Esophagus mucosa (tissue), 1 donor: ENCODE data around the gene REEP3. TPM values are rescaled to one million over a fixed set of nuclear protein-coding genes. Genes with fewer than 3 reads are reported as not detected.
A peak's percentile ranks its signal among the peaks of the same experiment; 100 is the strongest.
"Not testable (repeated sequence)": the region's sequence is repeated elsewhere in the genome, so short reads cannot be mapped to it uniquely, and the experiment has no call there.

Source experiments
- ATAC-seq: fragments of 200-7000 bp; cut with Tn5 transposase; one replicate; pipeline ENCODE4 v1.9.1; 2020
- total RNA-seq: library from RNA; stranded (reverse); gene quantifications from one replicate; pipeline ENCODE4 v1.2.4, GENCODE V29; 2023
- donor health status: DM: yes; HTN: yes; CAD: no.

Gene REEP3, protein sequence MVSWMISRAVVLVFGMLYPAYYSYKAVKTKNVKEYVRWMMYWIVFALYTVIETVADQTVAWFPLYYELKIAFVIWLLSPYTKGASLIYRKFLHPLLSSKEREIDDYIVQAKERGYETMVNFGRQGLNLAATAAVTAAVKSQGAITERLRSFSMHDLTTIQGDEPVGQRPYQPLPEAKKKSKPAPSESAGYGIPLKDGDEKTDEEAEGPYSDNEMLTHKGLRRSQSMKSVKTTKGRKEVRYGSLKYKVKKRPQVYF
- 24.5 TPM for total RNA-seq

DNA sequence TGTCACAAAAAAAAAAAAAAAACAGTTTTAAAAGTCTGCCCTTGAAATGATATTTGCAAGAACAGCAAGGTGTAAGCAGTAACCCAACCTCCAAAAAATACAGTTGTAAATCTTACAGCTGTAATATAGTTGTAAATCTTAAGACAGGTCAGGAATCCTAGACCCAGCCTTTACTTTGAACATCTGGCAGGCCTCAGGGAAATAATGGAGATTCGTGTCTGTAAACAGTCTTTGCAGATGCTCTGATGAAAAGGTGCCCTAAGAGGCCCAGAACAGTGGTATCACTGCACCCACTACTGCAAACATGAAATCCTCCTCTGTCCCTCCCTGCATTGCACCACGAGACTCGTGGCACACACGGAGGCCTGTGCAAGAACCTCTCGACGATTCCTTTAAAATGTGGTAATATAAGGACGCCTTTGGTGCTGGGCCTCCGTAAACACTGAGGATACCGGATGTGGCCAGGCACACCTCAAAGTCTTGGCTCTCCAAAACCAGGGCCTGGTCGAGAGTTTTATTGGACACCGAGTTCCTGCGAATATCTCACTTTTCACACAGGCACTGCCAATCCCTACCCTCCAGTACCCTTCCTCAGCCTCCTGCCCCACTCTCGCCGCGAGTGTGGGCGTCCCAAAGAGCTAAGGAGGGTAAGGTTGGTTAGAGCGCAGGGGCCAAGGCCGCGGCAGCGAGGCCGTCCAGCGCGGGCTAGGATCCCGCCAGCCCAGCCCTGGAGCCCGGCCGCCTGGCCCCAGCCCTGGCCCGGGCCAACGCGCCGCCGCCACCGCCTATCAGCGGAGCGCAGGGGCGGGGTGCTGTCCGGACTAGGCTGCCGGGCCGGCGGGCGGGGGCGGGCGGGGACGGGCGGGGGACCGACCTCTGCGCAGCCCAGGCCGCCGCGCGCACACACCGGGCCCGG is at the start of gene REEP3:
Gene REEP3, plus strand, starts transcription at position 902 of the 916 bp plus-strand sequence. CDS start 145 bp downstream, outside the sequence.
- peak; percentile 92 for ATAC-seq

DNA sequence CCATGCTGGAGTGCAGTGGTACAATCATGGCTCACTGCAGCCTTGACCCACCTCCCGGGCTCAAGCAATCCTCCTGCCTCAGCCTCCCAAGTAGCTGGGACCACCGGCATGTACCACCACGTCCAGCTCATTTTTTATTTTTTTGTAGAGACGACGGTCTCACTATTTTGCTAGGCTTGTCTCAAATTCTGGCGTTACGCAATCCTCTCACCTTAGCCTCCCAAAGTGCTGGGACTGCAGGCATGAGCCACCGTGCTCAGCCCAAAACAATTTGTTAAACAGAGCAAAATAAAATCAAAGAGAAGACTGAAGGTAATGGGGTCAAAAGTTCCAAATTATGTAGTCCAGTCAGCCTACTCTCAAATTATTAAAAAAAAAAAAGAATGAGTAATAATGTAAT is 46.7 kb upstream of the REEP3 start:
- ATAC-seq = no peak

DNA sequence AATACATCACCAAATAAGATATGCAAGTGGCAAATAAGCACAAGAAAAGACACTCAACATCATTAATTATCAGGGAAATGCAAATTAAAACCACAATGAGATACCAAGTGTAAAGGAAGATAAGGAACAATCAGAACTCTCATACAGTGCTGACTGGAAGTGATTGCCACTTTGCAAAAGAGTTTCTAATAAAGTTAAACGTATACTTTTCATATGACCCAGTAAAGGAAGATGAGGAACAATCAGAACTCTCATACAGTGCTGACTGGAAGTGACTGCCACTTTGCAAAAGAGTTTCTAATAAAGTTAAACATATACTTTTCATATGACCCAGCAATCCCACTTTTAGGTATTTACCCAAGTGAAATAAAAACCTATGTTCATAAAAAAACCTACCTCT is 43.3 kb upstream of the REEP3 start:
- ATAC-seq = no peak

DNA sequence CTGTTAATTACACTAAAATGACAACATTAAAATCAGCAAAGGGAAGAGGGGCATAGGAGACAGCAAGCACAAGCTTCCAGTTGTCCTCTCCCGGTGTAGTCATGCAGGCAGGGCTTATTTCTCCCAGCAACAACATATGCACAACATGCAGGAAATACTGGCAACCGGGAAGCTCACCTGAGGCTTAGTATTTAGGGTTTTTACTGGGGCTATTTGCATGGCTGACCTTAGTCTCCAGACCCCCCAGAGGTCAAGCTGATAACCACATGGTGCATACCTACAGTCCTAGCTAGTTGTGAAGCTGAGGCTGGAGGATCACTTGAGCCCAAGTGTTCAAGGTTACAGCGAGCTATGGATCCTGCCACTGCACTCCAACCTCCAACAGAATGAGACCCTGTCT is 42.6 kb upstream of the REEP3 start:
- no peak for ATAC-seq

DNA sequence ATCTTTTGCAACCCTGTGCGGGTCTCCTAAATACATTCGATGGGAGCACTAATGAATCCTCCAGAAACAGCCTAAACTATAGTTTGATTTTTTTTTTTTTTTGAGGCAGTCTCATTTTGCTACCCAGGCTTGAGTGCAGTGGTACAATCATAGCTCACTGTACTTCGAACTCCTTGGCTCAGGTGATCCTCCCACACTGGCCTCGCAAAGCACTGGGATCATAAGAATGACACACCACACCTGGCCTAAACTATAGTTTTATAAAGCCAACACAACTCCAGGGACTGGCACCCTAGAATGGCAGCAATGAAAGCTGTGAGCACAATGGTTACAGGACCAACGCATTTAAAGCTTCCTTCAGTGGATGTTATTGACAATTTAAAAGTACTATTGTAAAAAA is 41.0 kb upstream of the REEP3 start:
- ATAC-seq = no peak

DNA sequence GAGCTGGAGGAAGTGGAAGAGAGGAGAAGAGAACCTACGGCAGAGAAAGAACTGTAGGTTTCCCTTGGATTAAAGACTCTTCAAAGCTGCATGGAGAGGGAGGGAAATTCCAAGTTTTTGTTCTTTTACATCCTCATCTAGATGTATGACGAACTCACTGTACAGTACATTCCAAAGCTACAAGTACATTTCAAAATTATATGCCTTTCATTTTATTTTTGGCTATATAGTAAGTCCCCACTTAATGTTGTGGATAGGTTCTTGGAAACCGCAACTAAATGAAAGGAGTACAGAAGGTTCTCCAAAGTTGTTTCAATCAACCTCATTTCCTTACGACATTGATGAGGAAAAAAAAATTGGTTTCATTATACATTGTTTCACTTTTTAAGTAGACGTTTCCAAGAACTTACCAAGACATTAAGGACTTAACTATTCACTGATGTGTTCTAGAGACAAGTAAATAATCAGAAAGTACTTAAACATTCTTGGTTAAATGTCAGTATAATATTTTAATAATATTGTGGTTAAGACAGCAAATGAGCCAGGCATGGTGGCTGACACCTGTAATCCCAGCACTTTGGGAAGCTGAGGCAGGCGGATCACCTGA is 39.3 kb upstream of the REEP3 start:
- no peak for ATAC-seq

DNA sequence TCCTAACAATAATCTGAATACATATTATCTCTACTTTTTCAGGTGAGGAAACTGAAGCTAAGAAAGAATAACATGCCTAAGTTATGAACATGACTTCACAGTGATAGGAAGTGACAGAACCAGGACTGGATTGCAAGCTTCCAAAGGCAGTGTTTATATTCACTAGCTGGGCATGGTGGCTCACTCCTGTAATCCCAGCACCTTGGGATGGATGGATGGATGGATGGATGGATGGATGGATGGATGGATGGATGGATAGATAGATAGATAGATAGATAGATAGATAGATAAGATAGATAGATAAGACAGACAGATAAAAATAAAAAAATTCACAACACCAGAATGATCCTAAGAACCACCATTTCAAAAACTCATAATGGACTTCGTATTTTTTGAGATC is 37.2 kb upstream of the REEP3 start:
- ATAC-seq = no peak

DNA sequence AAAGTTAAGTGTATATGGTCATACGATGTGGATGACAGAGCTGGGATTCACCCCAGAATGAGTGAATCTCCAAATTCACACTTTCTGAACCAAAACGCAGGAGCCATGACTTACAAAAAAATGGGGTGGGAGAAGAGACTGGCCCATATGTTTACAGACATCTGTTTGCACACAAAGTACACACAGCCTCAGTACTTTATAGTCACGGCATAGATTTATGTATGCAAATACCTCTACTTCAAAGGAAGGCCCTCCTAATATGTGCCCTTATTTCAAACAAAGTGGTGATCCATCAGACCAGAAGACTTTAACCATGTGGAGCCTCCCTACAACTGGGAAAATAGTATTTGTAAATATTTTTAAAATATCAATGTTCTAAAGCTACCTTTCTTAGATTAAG is 33.2 kb upstream of the REEP3 start:
- no peak for ATAC-seq

DNA sequence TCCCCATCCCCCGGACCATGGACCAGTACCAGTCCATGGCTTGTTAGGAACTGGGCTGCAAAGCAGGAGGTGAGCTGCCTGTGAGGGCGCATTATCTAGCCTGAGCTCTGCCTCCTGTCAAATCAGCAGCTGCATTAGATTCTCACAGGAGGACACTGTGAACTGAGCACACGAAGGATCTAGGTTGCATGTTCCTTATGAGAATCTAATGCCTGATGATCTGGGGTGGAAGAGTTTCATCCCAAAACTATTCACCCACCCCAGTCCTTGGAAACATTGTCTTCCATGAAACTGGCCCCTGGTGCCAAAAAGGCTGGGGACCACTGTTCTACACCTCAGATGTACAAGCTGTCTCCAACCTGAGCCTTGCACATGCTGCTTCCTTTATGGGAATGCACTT is 31.4 kb upstream of the REEP3 start:
- ATAC-seq = no peak

DNA sequence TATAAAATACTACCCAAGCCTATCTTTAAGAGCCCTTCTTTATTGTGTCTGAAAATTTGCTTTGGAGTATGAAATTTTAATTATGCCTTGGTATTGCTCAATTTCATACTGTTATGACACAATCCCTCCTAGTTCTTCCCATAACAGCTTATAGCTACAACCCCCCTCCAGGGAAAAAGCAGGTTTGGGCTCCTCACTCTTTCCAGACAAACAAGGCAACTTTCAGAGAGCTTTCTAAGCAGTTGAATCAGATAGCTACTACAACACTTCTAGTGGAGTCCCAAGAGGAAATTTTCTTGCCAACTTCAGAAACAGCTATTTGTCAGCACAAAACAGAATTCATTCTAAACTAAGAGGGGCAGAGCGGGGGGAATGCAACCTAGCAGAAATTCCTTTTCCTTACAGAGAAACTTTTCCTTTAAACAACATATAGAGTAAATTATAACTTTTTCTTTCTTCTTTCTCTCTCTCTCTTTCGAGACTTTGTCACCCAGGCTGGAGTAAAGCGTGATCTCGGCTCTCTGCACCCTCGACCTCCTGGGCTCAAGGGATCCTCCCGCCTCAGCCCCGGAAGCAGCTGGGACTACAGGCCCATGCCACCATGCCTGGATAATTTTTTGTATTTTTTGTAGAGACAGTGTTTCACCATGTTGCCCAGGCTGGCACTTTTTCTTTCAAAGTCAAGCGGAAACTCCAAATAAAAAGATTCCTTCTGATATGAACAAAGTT is 29.4 kb upstream of the REEP3 start:
- ATAC-seq = peak; percentile 88

DNA sequence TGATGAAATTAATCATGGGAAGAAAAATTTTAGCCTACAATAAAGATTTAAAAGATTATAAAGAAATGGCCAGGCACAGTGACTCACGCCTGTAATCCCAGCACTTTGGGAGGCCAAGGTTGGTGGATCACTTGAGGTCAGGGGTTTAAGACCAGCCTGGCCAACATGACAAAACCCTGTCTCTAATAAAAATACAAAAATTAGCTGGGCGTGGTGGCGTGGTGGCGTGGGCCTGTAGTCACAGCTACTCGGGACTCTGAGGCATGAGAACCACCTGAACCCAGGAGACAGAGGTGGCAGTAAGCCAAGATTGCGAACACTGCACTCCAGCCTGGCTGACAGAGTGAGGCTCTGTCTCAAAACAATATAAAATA is 28.9 kb upstream of the REEP3 start:
- ATAC-seq = not testable (repeated sequence)

DNA sequence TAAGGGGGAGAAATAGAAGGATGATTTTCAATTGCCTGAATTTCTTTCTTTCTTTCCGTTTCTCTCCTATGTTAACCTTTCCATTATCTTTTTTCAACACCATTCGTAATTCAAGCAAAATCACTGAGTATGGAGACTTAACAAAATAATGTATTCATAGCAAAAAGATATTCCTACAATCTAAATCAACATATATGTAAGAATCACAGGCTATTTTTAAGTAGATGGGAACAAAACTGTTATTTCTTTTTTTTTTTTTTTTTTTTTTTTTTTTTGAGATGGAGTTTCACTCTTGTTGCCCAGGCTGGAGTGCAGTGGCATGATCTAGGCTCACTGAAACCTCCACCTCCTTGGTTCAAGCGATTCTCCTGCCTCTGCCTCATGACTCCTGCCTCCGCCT is 28.2 kb upstream of the REEP3 start:
- ATAC-seq = no peak

DNA sequence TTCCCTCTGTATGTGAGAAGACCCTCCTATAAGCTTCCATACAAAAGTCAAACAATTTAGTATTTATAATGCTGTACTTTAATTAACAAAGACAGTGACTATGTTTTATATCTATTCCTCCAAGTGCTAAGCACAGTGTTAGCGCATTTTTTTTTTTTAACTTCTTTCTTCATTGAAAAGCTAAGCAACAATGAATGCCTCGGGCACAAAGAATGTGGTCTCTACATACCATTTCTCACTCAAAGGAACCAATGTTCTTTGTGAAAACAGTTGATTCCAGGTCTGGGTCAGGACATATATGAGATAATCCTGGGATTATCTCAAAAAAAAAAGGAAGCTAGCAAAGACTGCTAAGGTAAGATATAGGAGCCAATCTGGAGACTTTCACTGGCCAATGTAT is 26.2 kb upstream of the REEP3 start:
- ATAC-seq = no peak

DNA sequence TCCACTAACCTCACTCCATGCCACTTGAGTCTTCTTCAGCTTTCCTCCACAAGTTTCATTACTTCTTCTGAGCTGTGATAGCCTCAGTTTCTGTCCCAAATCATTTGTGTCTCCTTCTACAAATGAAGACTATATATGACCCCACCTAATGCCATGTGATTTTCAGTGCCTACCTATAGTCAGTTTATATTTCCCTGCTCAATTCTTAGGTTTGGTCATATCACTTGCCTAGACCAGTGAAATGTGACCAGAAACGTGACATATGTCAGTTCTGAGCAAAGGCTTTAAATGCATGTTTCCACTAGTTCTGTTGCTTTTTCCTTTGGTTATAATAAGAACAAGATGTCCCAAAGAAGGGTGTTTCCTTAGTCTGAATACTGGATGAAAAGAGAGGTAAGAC is 24.6 kb upstream of the REEP3 start:
- ATAC-seq = no peak

DNA sequence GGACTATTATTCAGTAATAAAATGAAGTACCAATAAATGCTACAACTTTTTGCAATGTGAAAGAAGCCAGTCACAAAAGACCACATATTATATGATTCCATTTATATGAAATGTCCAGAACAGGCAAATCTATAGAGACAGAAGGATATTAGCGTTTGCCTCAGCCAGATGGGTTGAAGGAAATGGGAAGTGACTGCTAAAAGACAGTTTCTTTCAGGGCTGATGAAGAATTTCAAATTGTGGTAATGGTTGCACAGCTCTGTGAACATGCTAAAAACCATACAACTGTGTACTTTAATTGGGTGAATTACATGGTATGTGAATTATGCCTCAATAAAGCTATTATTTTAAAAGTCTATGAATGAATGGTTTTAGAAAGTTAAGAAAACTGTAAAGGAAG is 23.9 kb upstream of the REEP3 start:
- no peak for ATAC-seq

DNA sequence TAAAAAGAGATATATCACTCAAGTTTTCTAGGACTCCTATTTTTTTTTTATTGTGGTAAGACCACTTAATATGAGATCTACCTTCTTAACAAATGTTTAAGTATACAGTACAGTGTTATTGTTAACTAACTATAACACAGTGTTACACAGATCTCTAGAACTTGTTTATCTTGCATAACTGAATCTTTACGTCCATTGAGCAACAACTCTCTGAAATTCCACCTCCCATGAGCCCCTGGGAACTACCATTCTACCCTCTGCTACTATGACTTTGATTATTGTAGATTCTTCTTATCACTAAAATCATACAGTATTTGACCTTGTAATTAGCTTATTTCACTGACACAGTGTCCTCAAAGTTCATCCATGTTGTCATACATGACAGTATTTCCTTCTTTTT is 22.5 kb upstream of the REEP3 start:
- ATAC-seq = no peak

DNA sequence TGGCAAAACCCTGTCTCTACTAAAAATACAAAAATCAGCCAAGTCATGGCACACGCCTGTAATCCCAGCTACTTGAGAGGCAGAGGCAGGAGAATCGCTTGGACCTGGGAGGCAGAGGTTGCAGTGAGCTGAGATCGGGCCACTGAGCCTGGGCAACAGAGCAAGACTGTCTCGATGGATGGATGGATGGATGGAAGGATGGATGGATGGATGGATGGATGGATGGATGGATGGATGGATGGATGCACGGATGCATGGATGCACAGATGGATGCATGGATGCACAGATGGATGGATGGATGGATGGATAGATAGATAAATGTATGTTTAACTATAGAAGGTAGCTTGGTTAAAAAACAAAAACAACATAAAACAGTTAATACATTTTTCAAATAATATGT is 20.6 kb upstream of the REEP3 start:
- not testable (repeated sequence) for ATAC-seq

DNA sequence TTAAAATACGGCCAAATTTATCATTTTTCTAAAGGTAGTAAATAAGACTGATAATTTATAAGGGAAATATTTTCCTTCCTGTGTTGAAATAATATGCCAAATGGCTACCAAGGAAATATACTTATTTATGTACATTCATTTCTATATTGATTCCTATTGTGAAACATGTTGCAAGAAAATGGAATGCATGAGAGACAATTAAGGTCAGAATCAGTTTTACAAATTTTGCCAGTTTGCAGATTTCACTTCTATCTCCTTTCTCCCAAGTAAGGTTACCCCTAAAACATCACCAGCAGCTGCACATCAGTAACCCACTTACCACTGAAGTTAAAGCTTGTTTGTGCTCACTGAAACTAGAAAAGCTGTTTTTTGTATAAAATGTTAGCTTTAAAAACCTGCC is 19.2 kb upstream of the REEP3 start:
- no peak for ATAC-seq

DNA sequence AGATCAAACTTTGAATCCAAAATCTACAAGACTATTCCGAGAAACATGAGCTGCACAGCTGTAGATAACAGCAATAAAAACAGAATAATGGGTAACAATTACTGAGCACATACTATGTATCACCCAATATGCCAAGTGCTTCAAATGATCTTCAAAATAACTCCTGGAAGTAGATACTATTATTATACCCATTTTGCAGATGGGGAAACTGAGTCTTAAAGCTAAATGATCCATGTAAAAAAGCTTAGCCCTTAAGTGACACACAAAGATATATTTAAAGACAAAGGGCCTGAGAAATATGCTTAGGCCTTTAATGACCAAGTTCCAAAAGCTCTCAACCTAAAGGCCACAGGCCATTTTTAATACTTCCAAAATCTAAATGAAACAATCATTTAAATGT is 18.4 kb upstream of the REEP3 start:
- no peak for ATAC-seq

DNA sequence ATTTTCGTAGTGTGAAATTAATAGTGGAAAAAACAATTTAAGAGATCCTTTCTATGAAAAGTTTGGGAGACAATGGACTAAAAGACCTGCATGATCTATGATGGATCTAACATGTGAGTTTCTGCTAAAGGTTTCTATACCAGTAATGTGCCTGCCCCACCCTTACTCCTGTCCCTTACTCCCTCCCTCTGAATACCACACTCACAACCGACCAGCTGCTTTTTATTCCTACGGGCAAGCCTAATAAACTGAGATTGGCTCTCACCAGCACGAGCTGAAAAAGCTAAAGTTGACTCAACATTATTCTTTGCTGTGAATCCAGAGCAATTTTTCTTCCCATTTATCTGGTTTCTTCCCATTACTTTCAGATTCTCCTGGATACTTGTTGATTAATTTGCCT is 17.8 kb upstream of the REEP3 start:
- no peak for ATAC-seq

DNA sequence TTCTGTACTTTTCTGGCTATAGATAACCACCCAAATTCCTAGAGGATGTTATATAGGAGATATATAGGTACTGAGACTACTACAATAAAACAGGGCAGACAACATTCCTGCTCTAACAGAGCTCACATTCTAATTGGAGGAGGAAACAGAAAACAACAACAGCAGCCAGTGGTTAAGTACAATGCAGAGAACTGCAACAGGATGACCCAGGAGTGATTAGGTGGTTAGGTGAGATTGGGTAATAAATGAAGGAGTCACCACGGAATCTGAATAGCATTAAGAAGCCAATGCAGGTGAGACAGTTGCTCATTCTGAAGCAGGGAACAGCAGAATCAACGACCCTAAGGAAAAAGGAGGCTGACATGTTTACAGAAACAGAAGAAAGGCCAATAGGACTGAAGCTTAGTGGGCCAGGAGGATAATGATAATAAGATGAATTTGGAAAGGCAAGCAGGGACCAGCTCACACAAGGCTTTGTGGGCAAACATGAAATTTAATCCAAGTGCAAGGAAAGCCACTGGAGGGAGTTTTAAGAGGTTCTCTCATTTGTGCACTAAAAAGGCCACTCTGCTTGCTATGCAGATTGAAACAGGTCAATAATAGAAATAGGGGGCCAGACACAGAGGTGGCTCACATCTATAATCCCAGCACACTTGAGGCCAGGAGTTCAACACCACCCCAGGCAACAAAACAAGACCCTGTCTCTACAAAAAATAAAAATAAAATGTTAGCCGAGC is 16.9 kb upstream of the REEP3 start:
- ATAC-seq = peak; percentile 98

DNA sequence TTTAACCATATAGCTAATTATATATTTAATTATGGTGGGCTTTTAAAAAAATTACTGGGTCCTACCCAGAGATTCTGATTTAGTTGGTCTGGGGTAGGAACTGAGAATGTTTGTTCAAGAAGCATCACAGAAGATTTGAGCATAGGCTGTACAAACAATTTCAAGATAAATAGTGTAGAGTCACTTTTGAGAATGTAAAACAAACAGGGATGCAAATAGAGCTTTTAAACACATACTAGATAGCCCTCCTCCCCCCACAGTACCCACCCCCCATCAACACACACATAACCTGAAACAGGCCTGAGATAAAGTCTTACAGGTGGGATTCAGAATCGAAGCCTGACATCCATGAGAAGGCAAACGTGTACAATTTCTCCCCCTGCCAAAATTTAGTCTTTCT is 15.6 kb upstream of the REEP3 start:
- ATAC-seq = no peak
